Measurements from ENCODE around the gene ADGRB2.
A peak's percentile ranks its signal among the peaks of the same experiment; 100 is the strongest.

Gene ADGRB2

DNA sequence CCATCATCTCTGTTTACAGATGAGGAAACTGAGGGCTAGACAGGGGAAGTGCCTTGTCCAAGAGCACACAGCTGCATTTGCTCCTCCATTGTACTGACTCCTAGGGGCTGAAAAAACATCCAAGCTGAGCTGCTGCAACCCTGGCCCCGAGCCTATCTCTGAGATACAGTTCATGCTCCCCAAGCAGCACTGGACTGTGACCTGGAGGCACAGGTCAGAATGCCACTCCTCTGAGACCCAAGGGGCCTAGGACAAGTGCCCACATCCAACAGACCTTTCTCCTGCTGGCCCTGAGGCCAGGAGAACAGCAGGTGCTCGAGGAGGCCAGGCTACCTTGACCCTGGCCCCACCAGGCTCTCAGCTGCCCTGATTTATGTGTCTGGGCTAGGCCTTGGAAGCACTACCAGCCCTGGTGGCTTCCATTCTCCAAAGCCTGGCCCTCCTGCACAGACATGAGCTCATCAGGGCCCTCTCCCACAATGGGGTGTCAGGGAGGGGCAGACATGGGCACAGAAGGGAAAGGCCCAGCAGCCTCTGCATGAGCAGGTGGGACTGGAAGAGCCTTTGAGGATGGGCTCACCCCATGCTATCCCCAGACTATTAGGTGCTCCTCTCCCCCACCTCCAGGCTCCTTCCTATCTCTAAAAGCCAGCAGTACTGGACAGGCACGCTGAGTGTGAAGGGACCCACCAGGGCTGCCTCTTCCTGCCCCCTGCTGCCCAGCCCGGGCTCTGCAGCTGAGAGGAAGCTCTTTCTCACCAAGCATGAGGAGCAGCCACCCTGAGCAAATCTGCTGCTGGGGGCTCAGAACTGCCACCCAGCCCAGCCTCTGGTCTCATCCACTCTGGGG lies 18.8 kb downstream of the ADGRB2 start:
- Histone ChIP-seq H3K9ac (ENCODE audit: low read length) (peak overlapping the region; percentile 29; the same call in 1 of the 2 replicates), H3F3A (ENCODE audit: insufficient read depth) (peaks cover 8% of the 10 kb centered on the region), H3K36me3 (ENCODE audit: low read length) (no peaks in the 10 kb centered on the region), H4K20me1 (ENCODE audit: low read depth, low read length) (no peaks in the 10 kb centered on the region), H3K27me3 (ENCODE audit: low read length) (no peaks in the 10 kb centered on the region), H3K9me3 (ENCODE audit: insufficient read depth, low read length) (no peaks in the 10 kb centered on the region), H3K79me2 (ENCODE audit: insufficient read depth, low read length) (no peaks in the 10 kb centered on the region), H2AFZ (ENCODE audit: low read depth, low read length, severe bottlenecking) (no peak overlapping the region), H3K27ac (ENCODE audit: low read depth, low read length) (peak overlapping the region; percentile 73), H3K4me2 (ENCODE audit: low read depth, low read length, poor library complexity, severe bottlenecking) (peak overlapping the region; percentile 44), H3K4me3 (ENCODE audit: insufficient read depth, low read length, poor library complexity, severe bottlenecking) (no peak overlapping the region), H3K9me2 (replicated peaks; ENCODE audit: insufficient read depth, low read length) (no peaks in the 10 kb centered on the region)
- TF ChIP-seq, protein P1, sequence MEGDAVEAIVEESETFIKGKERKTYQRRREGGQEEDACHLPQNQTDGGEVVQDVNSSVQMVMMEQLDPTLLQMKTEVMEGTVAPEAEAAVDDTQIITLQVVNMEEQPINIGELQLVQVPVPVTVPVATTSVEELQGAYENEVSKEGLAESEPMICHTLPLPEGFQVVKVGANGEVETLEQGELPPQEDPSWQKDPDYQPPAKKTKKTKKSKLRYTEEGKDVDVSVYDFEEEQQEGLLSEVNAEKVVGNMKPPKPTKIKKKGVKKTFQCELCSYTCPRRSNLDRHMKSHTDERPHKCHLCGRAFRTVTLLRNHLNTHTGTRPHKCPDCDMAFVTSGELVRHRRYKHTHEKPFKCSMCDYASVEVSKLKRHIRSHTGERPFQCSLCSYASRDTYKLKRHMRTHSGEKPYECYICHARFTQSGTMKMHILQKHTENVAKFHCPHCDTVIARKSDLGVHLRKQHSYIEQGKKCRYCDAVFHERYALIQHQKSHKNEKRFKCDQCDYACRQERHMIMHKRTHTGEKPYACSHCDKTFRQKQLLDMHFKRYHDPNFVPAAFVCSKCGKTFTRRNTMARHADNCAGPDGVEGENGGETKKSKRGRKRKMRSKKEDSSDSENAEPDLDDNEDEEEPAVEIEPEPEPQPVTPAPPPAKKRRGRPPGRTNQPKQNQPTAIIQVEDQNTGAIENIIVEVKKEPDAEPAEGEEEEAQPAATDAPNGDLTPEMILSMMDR (IDR thresholded peaks at IDR 0.05; ENCODE audit: insufficient read depth, low read length, poor library complexity, severe bottlenecking) = peak; percentile 73
- TF ChIP-seq EZH2phosphoT487 (conservative IDR thresholded peaks at IDR 0.05; ENCODE audit: low read length) = no peak

DNA sequence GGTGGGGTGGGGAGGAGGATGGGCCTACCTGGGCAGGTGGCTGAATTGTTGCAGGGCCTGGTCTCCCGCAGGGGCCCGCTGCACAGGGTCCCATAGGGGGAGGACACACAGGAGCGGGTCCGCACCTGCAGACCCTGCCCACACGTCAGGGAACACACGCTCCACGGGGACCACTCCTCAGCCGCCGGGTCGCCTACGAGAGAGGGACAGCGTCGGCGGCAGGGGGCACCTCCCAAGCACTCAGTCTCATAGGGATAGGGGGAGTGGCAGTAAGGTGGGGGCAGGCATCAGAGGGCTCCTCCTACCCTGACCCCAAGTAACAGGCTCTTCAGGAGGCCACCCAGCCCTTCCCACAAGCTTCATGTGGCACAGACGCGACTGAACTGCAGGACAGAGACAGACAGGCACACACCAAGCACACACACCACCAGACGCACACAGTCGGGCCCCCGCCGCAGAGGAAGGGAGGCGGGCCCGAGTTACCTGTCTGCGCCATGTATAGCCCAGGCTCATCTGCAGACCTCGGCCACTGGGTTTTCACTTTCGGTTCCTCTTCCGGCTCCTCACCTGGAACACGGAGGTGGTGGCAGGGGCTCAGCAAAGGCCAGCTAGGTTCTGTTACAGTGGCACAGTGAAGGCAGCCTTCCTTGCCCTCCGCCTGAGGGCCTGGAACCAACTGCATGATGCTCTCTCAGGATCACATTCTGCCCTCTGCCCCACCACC lies 19.8 kb downstream of the ADGRB2 start:
- TF ChIP-seq, protein P1 (IDR thresholded peaks at IDR 0.05; ENCODE audit: insufficient read depth, low read length, poor library complexity, severe bottlenecking) = no peak
- no peak for TF ChIP-seq EZH2phosphoT487 (conservative IDR thresholded peaks at IDR 0.05; ENCODE audit: low read length)
- Histone ChIP-seq H3F3A (ENCODE audit: insufficient read depth) (peaks cover 8% of the 10 kb centered on the region), H4K20me1 (ENCODE audit: low read depth, low read length) (no peaks in the 10 kb centered on the region), H3K27me3 (ENCODE audit: low read length) (no peaks in the 10 kb centered on the region), H3K27ac (ENCODE audit: low read depth, low read length) (peak overlapping the region; percentile 73), H3K9ac (ENCODE audit: low read length) (peak overlapping the region; percentile 29; the same call in 1 of the 2 replicates), H3K4me3 (ENCODE audit: insufficient read depth, low read length, poor library complexity, severe bottlenecking) (no peak overlapping the region), H3K36me3 (ENCODE audit: low read length) (no peaks in the 10 kb centered on the region), H3K9me3 (ENCODE audit: insufficient read depth, low read length) (no peaks in the 10 kb centered on the region), H3K9me2 (replicated peaks; ENCODE audit: insufficient read depth, low read length) (no peaks in the 10 kb centered on the region), H3K79me2 (ENCODE audit: insufficient read depth, low read length) (no peaks in the 10 kb centered on the region), H3K4me2 (ENCODE audit: low read depth, low read length, poor library complexity, severe bottlenecking) (peak overlapping the region; percentile 44), H2AFZ (ENCODE audit: low read depth, low read length, severe bottlenecking) (no peak overlapping the region)

DNA sequence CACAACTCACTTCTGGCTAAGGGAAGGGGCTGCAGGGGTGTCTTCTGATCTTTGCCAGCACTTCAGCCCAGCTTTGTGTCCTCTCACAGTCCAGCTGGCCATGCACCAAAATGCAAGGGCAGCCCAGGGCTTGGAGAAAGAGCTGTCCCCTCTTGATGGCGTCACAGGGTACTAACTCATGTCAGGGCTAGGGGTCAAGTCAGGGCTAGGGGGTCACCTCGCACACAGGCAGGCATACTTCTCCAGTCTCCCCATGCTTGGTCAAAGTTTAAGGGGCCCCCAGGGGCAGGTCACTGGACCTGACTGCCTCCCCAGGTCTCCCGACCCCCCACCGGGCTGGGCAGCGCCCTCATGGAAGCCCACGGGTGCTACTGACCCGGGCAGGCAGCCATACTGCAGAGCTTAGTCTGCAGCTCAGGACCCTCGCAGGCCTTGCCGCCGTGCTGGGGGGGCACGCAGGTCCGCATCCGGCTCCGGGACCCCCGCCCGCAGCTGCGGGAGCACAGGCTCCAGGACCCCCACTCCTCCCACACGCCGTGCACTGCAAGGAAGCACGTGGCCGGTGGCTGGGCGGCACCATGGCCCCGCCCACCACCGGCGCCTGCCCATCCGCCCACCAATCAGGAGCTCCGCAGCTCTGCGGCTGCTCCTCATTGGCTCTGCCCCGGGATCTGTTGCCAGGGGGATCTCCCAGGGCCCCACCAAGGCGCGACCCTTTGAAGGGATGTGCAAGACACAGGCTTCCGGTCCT lies 21.5 kb downstream of the ADGRB2 start:
- no peak for TF ChIP-seq EZH2phosphoT487 (conservative IDR thresholded peaks at IDR 0.05; ENCODE audit: low read length)
- TF ChIP-seq, protein P1 (IDR thresholded peaks at IDR 0.05; ENCODE audit: insufficient read depth, low read length, poor library complexity, severe bottlenecking) = no peak
- Histone ChIP-seq H3K36me3 (ENCODE audit: low read length) (no peaks in the 10 kb centered on the region), H4K20me1 (ENCODE audit: low read depth, low read length) (no peaks in the 10 kb centered on the region), H3K9ac (ENCODE audit: low read length) (no peak overlapping the region), H3K9me3 (ENCODE audit: insufficient read depth, low read length) (no peaks in the 10 kb centered on the region), H3K4me2 (ENCODE audit: low read depth, low read length, poor library complexity, severe bottlenecking) (no peak overlapping the region), H3K4me3 (ENCODE audit: insufficient read depth, low read length, poor library complexity, severe bottlenecking) (no peak overlapping the region), H3K79me2 (ENCODE audit: insufficient read depth, low read length) (no peaks in the 10 kb centered on the region), H2AFZ (ENCODE audit: low read depth, low read length, severe bottlenecking) (no peak overlapping the region), H3K27me3 (ENCODE audit: low read length) (no peaks in the 10 kb centered on the region), H3K9me2 (replicated peaks; ENCODE audit: insufficient read depth, low read length) (no peaks in the 10 kb centered on the region), H3K27ac (ENCODE audit: low read depth, low read length) (no peak overlapping the region), H3F3A (ENCODE audit: insufficient read depth) (peaks cover 8% of the 10 kb centered on the region)
